ENCODE results near the gene ALG12. TPM values are rescaled to one million over a fixed set of nuclear protein-coding genes. Genes with fewer than 3 reads are reported as not detected.

The ALG12 gene
- total RNA-seq, 2 donors from 2014 or later: 17.4 to 30.1 TPM

DNA sequence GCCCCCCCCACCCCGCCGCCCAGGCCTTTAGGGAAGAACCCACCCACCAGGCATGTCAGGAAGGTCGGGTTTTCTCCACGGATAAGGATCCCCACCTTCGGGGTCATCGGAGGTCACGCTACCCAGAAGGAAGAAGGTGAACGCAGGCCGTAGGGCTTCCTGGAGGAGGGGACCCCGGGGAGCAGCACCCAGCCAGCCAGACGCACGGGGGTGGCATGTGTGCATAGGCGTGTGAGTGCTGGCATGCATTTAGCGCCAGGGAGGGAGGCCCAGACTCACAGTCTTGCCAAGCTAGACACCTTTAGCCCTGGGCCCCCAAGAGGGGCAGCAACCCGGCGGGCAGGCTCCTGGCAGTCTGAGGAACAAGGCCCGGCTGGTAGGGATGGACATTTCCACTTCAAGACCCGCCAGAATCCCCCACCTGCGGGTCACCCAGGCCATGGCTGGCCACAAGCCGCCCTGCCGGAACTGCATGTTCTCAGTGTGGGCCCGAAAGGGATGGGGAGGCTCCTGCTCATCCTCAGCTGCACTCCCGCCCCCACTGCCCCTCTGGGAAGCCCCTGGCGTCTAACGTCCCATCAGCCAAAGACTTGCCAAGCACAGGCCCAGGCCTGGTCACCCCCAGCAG, 25.6 kb upstream of the ALG12 start:
- TF ChIP-seq CTCF (IDR thresholded peaks at IDR 0.05): no peak
- H3K27me3 ChIP-seq (replicated peaks; ENCODE audit: insufficient read depth): no peaks in the 10 kb centered on the region
- H3K4me1 ChIP-seq (ENCODE audit: control insufficient read depth in 1 of 2, low read depth in 2 of 2): no peaks in the 10 kb centered on the region
- H3K36me3 ChIP-seq: no peaks in the 10 kb centered on the region
- no peak for ATAC-seq (ENCODE audit: insufficient number of reproducible peaks, low FRiP score, low read depth)
- no peaks in the 10 kb centered on the region for H3K9me3 ChIP-seq
- H3K4me3 ChIP-seq: no peak overlapping the region
- DNase-seq (ENCODE audit: low spot score): no peak
- H3K27ac ChIP-seq: no peak overlapping the region

GRCh38 chr22:49943405-49943765, 25.1 kb upstream of the ALG12 start:
- Histone ChIP-seq H3K27me3 (replicated peaks; ENCODE audit: insufficient read depth) (no peaks in the 10 kb centered on the region), H3K27ac (no peak overlapping the region), H3K4me3 (no peak overlapping the region), H3K4me1 (ENCODE audit: control insufficient read depth in 1 of 2, low read depth in 2 of 2) (no peaks in the 10 kb centered on the region), H3K36me3 (no peaks in the 10 kb centered on the region), H3K9me3 (no peaks in the 10 kb centered on the region)
- no peak for TF ChIP-seq CTCF (IDR thresholded peaks at IDR 0.05)
- DNase-seq (ENCODE audit: low spot score) (no peak), ATAC-seq (ENCODE audit: insufficient number of reproducible peaks, low FRiP score, low read depth) (no peak)

DNA sequence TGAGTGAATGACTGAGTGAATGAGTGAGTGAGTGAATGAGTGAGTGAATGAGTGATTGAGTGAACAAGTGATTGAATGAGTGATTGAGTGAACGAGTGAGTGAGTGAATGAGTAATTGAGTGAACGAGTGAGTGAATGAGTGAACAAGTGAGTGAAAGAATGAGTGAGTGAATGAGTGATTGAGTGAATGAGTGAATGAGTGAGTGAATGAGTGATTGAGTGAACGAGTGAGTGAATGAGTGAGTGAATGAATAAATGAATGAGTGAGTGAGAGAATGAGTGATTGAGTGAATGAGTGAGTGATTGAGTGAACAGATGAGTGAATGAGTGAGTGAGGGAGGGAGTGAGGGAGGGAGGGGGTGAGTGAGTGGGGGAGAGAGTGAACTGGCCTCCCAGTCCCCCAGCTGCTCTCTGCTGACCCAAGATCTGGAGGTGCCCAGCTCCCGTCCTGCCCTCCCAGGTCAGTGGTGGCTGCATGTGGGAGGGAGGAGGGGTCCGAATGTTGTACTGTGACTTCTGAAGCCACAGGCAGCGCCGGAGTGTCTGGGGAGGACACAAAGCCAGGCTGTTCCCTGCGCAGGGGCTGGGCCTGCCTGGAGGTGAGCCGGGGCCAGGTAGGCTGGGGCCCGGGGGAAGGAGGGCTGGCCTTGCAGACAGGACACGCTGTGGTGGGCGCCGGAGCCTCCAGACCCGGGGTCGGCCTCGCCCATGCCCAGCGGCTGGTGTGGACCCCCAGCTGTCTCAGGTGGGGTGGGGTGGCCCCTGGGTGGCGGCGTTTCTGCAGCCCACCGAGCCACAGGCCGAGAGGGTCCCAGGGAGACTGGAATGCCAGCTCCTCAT, 24.5 kb upstream of the ALG12 start:
- ATAC-seq (ENCODE audit: insufficient number of reproducible peaks, low FRiP score, low read depth) (no peak), DNase-seq (ENCODE audit: low spot score) (no peak)
- H3K36me3 ChIP-seq: no peaks in the 10 kb centered on the region
- no peak for TF ChIP-seq CTCF (IDR thresholded peaks at IDR 0.05)
- H3K4me1 ChIP-seq (ENCODE audit: control insufficient read depth in 1 of 2, low read depth in 2 of 2): no peaks in the 10 kb centered on the region
- H3K27me3 ChIP-seq (replicated peaks; ENCODE audit: insufficient read depth): no peaks in the 10 kb centered on the region
- no peak overlapping the region for H3K27ac ChIP-seq
- H3K9me3 ChIP-seq: no peaks in the 10 kb centered on the region
- H3K4me3 ChIP-seq: no peak overlapping the region

DNA sequence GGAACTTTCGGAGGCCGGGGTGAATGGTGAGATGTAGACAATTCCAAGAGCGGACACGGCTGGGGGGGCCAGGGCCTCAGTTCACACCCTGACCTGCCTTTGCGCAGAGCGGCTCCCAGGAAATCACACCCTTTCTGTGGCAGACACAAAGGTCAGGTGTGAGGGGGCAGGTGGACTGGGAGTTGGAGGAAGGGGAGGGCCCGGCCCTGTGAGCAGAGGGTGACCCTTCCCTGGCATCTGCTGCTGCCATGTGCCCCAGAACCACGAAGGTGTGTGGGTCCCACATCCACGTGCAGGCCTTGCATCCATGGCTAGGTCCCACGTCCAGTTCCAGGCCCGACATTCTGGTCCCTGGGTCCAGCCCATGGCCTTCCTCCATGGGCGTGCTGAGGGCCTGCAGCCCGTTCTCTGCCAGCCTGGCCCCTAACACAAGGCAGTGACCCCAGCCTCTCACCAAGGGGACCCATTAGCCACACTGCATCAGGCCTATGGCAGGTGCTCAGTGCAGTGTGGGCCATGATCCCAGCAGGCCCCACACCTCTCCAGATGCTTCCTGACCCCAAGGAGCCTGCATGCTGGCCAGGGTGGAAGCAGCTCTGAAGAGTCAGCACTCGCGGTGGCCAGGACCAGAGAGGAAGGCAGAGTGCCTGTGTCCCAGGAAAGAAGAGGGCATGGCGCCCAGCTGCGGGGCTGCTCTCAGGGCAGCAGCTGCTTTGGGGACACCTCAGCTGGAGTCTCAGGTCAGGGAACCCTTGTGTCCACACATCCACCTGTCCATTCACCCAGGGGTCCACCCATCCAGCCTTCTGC, 23.5 kb upstream of the ALG12 start:
- Histone ChIP-seq H3K27me3 (replicated peaks; ENCODE audit: insufficient read depth) (no peaks in the 10 kb centered on the region), H3K4me3 (no peak overlapping the region), H3K27ac (no peak overlapping the region), H3K36me3 (no peaks in the 10 kb centered on the region), H3K9me3 (no peaks in the 10 kb centered on the region), H3K4me1 (ENCODE audit: control insufficient read depth in 1 of 2, low read depth in 2 of 2) (peaks cover 11% of the 10 kb centered on the region in 2 donors)
- DNase-seq (ENCODE audit: low spot score) (no peak), ATAC-seq (ENCODE audit: insufficient number of reproducible peaks, low FRiP score, low read depth) (no peak)
- no peak for TF ChIP-seq CTCF (IDR thresholded peaks at IDR 0.05)

DNA sequence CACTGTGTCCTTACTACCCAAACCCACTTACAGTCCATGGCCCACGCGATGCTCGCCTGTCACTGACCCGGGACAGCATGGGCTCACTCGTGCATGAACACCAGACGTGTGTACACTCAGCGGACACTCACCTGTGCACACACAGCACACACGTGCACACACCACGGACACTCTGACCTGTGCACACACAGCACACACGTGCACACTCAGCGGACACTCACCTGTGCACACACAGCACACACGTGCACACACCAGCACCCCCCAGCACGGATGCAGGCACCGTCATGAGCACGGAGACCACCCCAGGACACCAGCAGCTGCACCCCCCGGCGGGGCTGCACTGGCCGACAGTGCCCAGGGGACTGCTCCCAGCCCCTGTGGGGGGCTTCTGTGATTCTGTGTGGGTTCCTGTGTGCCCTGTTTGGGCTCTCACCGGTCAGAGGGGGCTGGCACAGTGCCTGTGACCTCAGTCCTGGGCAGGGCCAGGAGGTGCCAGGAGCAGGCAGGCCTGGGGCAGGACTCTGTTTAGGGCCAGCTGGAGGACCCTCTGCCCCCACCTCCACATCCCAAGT, 20.4 kb upstream of the ALG12 start:
- ATAC-seq (ENCODE audit: insufficient number of reproducible peaks, low FRiP score, low read depth) (no peak), DNase-seq (ENCODE audit: low spot score) (no peak)
- Histone ChIP-seq H3K4me3 (no peak overlapping the region), H3K4me1 (ENCODE audit: control insufficient read depth in 1 of 2, low read depth in 2 of 2) (peaks cover 28 to 30% of the 10 kb centered on the region in 2 donors), H3K27ac (no peak overlapping the region), H3K27me3 (replicated peaks; ENCODE audit: insufficient read depth) (no peaks in the 10 kb centered on the region), H3K36me3 (no peaks in the 10 kb centered on the region), H3K9me3 (no peaks in the 10 kb centered on the region)
- TF ChIP-seq CTCF (IDR thresholded peaks at IDR 0.05): no peak
